ENCODE measurements around the gene VEGFC.

DNA sequence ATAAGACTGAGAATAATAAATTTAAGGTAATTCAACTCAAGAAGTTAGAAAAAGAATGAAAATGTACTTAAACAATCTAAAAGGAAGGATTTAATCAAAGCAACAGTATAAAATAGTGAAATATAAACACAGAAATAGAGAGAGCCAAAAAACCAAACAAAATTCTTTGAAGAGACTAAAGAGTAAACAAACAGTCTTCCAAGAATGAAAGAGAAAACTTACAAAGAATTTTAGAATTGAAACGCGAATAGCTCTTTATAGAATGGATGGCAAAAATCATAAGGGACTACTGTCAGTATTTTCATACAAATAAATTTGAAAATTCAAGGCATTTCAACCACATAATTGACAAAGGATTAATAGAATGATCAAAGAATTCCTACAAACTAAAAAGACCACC, 41.7 kb downstream of the VEGFC start:
- TF ChIP-seq, protein P1, sequence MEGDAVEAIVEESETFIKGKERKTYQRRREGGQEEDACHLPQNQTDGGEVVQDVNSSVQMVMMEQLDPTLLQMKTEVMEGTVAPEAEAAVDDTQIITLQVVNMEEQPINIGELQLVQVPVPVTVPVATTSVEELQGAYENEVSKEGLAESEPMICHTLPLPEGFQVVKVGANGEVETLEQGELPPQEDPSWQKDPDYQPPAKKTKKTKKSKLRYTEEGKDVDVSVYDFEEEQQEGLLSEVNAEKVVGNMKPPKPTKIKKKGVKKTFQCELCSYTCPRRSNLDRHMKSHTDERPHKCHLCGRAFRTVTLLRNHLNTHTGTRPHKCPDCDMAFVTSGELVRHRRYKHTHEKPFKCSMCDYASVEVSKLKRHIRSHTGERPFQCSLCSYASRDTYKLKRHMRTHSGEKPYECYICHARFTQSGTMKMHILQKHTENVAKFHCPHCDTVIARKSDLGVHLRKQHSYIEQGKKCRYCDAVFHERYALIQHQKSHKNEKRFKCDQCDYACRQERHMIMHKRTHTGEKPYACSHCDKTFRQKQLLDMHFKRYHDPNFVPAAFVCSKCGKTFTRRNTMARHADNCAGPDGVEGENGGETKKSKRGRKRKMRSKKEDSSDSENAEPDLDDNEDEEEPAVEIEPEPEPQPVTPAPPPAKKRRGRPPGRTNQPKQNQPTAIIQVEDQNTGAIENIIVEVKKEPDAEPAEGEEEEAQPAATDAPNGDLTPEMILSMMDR (IDR thresholded peaks at IDR 0.05): no peak
- TF ChIP-seq POLR2A (IDR thresholded peaks at IDR 0.05): no peak
